NB4 (cell line): ENCODE data around the gene ATP5MG.

Experiments used
- CTCF ChIP-seq: IDR thresholded peaks from one replicate; pipeline ENCODE4 v1.5.1; 2012; ENCODE audit warnings: low read depth, low read length
- POLR2A ChIP-seq: IDR thresholded peaks from 2 replicates; pipeline ENCODE4 v1.6.1; 2011; ENCODE audit warnings: mild to moderate bottlenecking; ENCODE audit not compliant: insufficient read length; ENCODE audit errors: extremely low read depth

- TF ChIP-seq POLR2A, result no peak
- no peak for TF ChIP-seq CTCF
These were observed 629 bp downstream of the ATP5MG start for GRCh38 chr11:118401880-118402590.
